ENCODE data around the gene USP50. TPM values are rescaled to one million over a fixed set of nuclear protein-coding genes. Genes with fewer than 3 reads are reported as not detected.
"Not testable (repeated sequence)": the region's sequence is repeated elsewhere in the genome, so short reads cannot be mapped to it uniquely, and the experiment has no call there.

USP50 gene
- total and polyA plus RNA-seq, 7 donors = 0.04 to 1.1 (median 0.12) TPM; not detected in 4

DNA sequence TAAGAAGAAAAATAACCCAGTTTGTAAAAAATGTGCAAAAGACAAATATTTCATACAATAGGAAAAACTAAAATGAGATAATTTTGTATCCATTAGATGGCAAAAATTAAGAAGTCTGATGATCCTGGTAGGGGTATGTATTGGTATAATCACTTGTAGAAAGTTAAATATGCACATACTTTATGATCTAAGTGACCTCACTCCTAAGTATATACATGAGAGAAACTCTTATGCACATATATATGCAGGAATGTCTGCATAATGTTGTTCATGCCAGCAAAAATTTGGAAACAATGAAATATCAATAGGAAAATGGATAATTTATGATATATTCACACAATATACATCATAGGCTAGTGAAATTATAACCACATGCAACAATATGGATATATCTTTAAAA lies 33.5 kb downstream of the USP50 start:
- no peaks in the 10 kb centered on the region for H3K27me3 ChIP-seq (ENCODE audit: insufficient read depth in 3 of 3, low read length in 2 of 3)
- intact Hi-C loops (cut with DNase I) = no loop called here

DNA sequence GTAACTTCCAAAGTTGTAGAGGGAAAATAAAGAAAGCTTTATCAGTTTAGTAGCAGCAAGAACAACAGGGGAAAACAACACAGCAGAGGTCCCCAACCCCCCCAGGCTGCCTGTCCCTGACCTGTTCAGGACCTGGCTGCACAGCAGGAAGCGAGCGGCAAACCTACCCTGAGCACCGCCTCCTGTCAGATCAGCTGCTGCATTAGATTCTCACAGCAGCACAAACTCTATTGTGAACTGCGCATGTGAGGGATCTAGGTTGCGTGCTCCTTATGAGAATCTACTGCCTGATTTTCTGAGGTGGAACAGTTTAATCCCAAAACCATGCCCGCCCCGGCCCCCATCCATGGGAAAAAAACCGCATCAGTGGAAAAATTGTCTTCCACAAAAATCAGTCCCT lies 40.3 kb downstream of the USP50 start:
- Histone ChIP-seq H3K4me3 (no peak overlapping the region), H3K9me3 (peaks cover 3% of the 10 kb centered on the region), H3K4me1 (no peaks in the 10 kb centered on the region), H3K36me3 (ENCODE audit: insufficient read depth in 1 of 2, low read depth in 1 of 2) (peaks cover 2 to 31% of the 10 kb centered on the region in 2 donors), H3K27me3 (ENCODE audit: insufficient read depth in 3 of 3, low read length in 2 of 3) (no peaks in the 10 kb centered on the region), H3K27ac (no peak overlapping the region)
- no peak for ATAC-seq
- DNase-seq = no peak
- TF ChIP-seq, protein P1, sequence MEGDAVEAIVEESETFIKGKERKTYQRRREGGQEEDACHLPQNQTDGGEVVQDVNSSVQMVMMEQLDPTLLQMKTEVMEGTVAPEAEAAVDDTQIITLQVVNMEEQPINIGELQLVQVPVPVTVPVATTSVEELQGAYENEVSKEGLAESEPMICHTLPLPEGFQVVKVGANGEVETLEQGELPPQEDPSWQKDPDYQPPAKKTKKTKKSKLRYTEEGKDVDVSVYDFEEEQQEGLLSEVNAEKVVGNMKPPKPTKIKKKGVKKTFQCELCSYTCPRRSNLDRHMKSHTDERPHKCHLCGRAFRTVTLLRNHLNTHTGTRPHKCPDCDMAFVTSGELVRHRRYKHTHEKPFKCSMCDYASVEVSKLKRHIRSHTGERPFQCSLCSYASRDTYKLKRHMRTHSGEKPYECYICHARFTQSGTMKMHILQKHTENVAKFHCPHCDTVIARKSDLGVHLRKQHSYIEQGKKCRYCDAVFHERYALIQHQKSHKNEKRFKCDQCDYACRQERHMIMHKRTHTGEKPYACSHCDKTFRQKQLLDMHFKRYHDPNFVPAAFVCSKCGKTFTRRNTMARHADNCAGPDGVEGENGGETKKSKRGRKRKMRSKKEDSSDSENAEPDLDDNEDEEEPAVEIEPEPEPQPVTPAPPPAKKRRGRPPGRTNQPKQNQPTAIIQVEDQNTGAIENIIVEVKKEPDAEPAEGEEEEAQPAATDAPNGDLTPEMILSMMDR (IDR thresholded peaks at IDR 0.05) = no peak
- intact Hi-C loops (cut with DNase I) = no loop called here
- 73 to 81% (median 74%) methylated on average over 8 of the region's 8 CpGs for WGBS, 3 donors

More for the DNA sequence above, 33.5 kb downstream of the USP50 start:
- H3K4me1 ChIP-seq = no peaks in the 10 kb centered on the region
- no peak overlapping the region for H3K27ac ChIP-seq
- H3K4me3 ChIP-seq = no peak overlapping the region
- ATAC-seq = no peak
- DNase-seq = no peak
- TF ChIP-seq, protein P1 (IDR thresholded peaks at IDR 0.05) = no peak
- no peaks in the 10 kb centered on the region for H3K36me3 ChIP-seq (ENCODE audit: insufficient read depth in 1 of 2, low read depth in 1 of 2)
- H3K9me3 ChIP-seq = peaks cover 16% of the 10 kb centered on the region

DNA sequence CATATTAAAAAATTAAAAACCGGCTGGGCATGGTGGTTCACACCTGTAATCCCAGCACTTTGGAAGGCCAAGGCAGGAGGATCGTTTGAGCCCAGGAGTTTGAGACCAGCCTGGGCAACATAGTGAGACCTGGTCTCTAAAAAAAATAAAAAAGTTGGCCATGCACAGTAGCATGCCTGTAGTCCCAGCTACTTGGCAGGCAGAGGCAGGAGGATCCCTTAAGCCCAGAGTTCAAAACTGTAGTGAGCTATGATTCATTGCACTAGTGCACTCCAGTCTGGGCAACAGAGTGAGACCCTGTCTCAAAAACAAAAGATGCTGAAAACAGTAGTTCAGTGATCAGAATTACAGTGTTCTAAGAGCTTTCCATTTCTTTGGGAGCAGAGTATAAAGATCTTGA lies 40.8 kb downstream of the USP50 start:
- DNase-seq, ATAC-seq: not testable (repeated sequence)

DNA sequence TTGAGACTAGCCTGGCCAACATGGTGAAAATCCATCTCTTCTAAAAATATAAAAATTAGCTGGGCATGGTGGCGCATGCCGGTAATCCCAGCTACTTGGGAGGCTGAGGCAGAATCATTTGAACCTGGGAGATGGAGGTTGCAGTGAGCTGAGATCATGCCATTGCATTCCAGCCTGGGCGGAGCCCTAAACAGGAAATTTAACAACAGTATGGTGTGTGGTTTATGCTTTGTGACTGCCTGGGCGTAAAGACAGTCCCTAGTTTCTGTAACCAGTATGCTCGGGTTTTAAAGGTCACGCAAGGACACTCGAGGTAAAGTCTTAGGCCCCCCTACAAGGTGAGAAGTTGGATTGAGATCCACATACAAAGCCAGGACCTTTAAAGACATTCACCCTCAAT lies 43.3 kb downstream of the USP50 start:
- Histone ChIP-seq H3K27ac (no peak overlapping the region), H3K4me1 (no peaks in the 10 kb centered on the region), H3K36me3 (ENCODE audit: insufficient read depth in 1 of 2, low read depth in 1 of 2) (peaks cover 2 to 61% of the 10 kb centered on the region in 2 donors), H3K4me3 (no peak overlapping the region), H3K9me3 (no peaks in the 10 kb centered on the region), H3K27me3 (ENCODE audit: insufficient read depth in 3 of 3, low read length in 2 of 3) (no peaks in the 10 kb centered on the region)
- intact Hi-C loops (cut with DNase I) = no loop called here
- TF ChIP-seq, protein P1 (IDR thresholded peaks at IDR 0.05) = no peak
- no peak for ATAC-seq
- WGBS, 3 donors = 90 to 97% (median 92%) methylated on average over 7 of the region's 7 CpGs
- DNase-seq = no peak

More for the DNA sequence above, 40.8 kb downstream of the USP50 start:
- 83 to 90% (median 89%) methylated on average over 2 of the region's 2 CpGs for WGBS, 3 donors
- H3K4me3 ChIP-seq; H3K4me1 ChIP-seq; H3K27me3 ChIP-seq (ENCODE audit: insufficient read depth in 3 of 3, low read length in 2 of 3); H3K9me3 ChIP-seq; intact Hi-C loops (cut with DNase I); H3K27ac ChIP-seq: not testable (repeated sequence)
- peaks cover 2 to 36% of the 10 kb centered on the region in 2 donors for H3K36me3 ChIP-seq (ENCODE audit: insufficient read depth in 1 of 2, low read depth in 1 of 2)

DNA sequence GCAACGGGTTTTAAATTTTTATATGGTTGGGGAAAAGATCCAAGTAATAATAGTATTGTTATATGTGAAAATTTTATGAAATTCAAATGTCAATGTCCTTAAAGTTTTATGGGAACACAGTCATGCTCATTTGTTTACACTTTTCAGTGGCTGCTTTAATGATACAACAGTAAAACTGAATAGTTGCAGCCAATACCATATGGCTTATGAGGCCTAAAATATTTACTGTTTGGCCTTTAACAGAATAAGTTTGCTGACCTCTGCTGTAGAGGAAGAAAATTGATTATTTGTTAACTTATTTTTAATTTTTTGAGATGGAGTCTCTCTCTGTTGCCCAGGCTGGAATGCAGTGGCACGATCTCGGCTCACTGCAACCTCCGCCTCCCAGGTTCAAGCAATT lies 44.7 kb downstream of the USP50 start:
- Histone ChIP-seq H3K4me3 (no peak overlapping the region), H3K27me3 (ENCODE audit: insufficient read depth in 3 of 3, low read length in 2 of 3) (no peaks in the 10 kb centered on the region), H3K4me1 (no peaks in the 10 kb centered on the region), H3K36me3 (ENCODE audit: insufficient read depth in 1 of 2, low read depth in 1 of 2) (peaks cover 2 to 74% of the 10 kb centered on the region in 2 donors), H3K27ac (no peak overlapping the region), H3K9me3 (no peaks in the 10 kb centered on the region)
- DNase-seq = no peak
- 87 to 93% (median 89%) methylated on average over 4 of the region's 4 CpGs for WGBS, 3 donors
- intact Hi-C loops (cut with DNase I) = no loop called here
- no peak for ATAC-seq
- TF ChIP-seq, protein P1 (IDR thresholded peaks at IDR 0.05) = no peak

Data from psoas muscle (tissue), 8 donors.